NOMO-1 treated with dmso at 0.1 percent for 144 hours (cell line): Measurements from ENCODE around the gene LRRC25.
A peak's percentile ranks its signal among the peaks of the same experiment; 100 is the strongest.
"Not testable (repeated sequence)": the region's sequence is repeated elsewhere in the genome, so short reads cannot be mapped to it uniquely, and the experiment has no call there.

ENCODE experiments used
- DNase-seq: peaks from one replicate; lab custom pipeline; 2025; ENCODE audit not compliant: unreplicated experiment; lab: John Stamatoyannopoulos, UW

Gene LRRC25

GRCh38 chr19:18380843-18381242 is 16.6 kb downstream of the LRRC25 start:
- no peak for DNase-seq

GRCh38 chr19:18379803-18380747 is 17.3 kb downstream of the LRRC25 start:
- DNase-seq, result peak; percentile 9

- no peak for DNase-seq
These were observed 20.4 kb downstream of the LRRC25 start for GRCh38 chr19:18377026-18377425.

- DNase-seq, result peak; percentile 87
These were observed 23.4 kb downstream of the LRRC25 start for GRCh38 chr19:18373892-18374629.

GRCh38 chr19:18373407-18373891 is 24.0 kb downstream of the LRRC25 start:
- DNase-seq, result no peak

- no peak for DNase-seq
These were observed 28.8 kb downstream of the LRRC25 start for GRCh38 chr19:18368504-18369222.

- no peak for DNase-seq
These were observed 31.4 kb downstream of the LRRC25 start for GRCh38 chr19:18366021-18366435.

GRCh38 chr19:18364826-18365528 is 32.4 kb downstream of the LRRC25 start:
- peak; percentile 33 for DNase-seq

- not testable (repeated sequence) for DNase-seq
These were observed 33.1 kb downstream of the LRRC25 start for GRCh38 chr19:18364277-18364825.

- no peak for DNase-seq
These were observed 33.6 kb downstream of the LRRC25 start for GRCh38 chr19:18363787-18364186.

- DNase-seq, result no peak
These were observed 34.4 kb downstream of the LRRC25 start for GRCh38 chr19:18362934-18363542.

- DNase-seq, result no peak
These were observed 35.8 kb downstream of the LRRC25 start for GRCh38 chr19:18361646-18362045.

GRCh38 chr19:18357041-18357440 is 40.4 kb downstream of the LRRC25 start:
- no peak for DNase-seq

- DNase-seq, result not testable (repeated sequence)
These were observed 42.7 kb downstream of the LRRC25 start for GRCh38 chr19:18354743-18355142.

- no peak for DNase-seq
These were observed 43.9 kb downstream of the LRRC25 start for GRCh38 chr19:18353378-18354005.

- no peak for DNase-seq
These were observed 45.9 kb downstream of the LRRC25 start for GRCh38 chr19:18351544-18351943.

- DNase-seq, result no peak
These were observed 46.9 kb downstream of the LRRC25 start for GRCh38 chr19:18350490-18350889.

- no peak for DNase-seq
These were observed 47.8 kb downstream of the LRRC25 start for GRCh38 chr19:18349524-18350128.

GRCh38 chr19:18348818-18349339 is 48.5 kb downstream of the LRRC25 start:
- not testable (repeated sequence) for DNase-seq
